Measurements from ENCODE around the gene GOLGA6B. TPM values are rescaled to one million over a fixed set of nuclear protein-coding genes. Genes with fewer than 3 reads are reported as not detected.

Gene GOLGA6B
- total RNA-seq, 1 experiment from 2014 or later = 0.11 TPM

GRCh38 chr15:72680931-72681330 is 26.4 kb downstream of the GOLGA6B start:
- intact Hi-C loops (cut with micrococcal nuclease) = no loop called here
- Histone ChIP-seq H3K9ac (ENCODE audit: low read length) (no peak overlapping the region), H3K9me2 (replicated peaks; ENCODE audit: low read length) (no peaks in the 10 kb centered on the region), H3K79me2 (ENCODE audit: low read length) (no peaks in the 10 kb centered on the region), H2AFZ (ENCODE audit: low read length) (no peak overlapping the region), H3K27me3 (ENCODE audit: low read length) (peaks cover 9% of the 10 kb centered on the region; the same call in 1 of the 2 replicates), H3F3A (ENCODE audit: low read length, unreplicated experiment) (no peaks in the 10 kb centered on the region), H3K9me3 (ENCODE audit: low read length) (no peaks in the 10 kb centered on the region), H3K4me3 (ENCODE audit: low read length) (no peak overlapping the region), H3K36me3 (ENCODE audit: low read depth, low read length) (no peaks in the 10 kb centered on the region), H3K4me1 (ENCODE audit: insufficient read depth, low read length) (peaks cover 7% of the 10 kb centered on the region), H4K20me1 (ENCODE audit: low read length) (no peaks in the 10 kb centered on the region), H3K4me2 (ENCODE audit: low read length) (no peak overlapping the region), H3K27ac (ENCODE audit: low read length) (no peak overlapping the region)
- CTCF ChIA-PET = no interaction called here
- POLR2A ChIA-PET (ENCODE audit: unreplicated experiment) = interaction anchor here (0.6 kb wide), 1 partner anchor 107 kb away, joined by 7 read pairs; no protein-coding TSS in a partner anchor
- TF ChIP-seq EZH2phosphoT487 (IDR thresholded peaks at IDR 0.05; ENCODE audit: borderline replicate concordance, low read length) = no peak
- TF ChIP-seq EZH2 (IDR thresholded peaks at IDR 0.05; ENCODE audit: low read length, unreplicated experiment) = no peak
- no peak for TF ChIP-seq CTCF (conservative IDR thresholded peaks at IDR 0.05; ENCODE audit: low read depth, low read length)
- ATAC-seq (no peak), DNase-seq (no peak)
- BruUV-seq (replicated peaks) = no TSS peak

GRCh38 chr15:72682772-72683171 is 28.3 kb downstream of the GOLGA6B start:
- POLR2A ChIA-PET (ENCODE audit: unreplicated experiment) = interaction anchor here (0.6 kb wide), 1 partner anchor 293 kb away, joined by 8 read pairs; no protein-coding TSS in a partner anchor
- no peak overlapping the region for H3K9ac ChIP-seq (ENCODE audit: low read length)
- BruUV-seq (replicated peaks) = no TSS peak
- H3K9me3 ChIP-seq (ENCODE audit: low read length) = no peaks in the 10 kb centered on the region
- no peaks in the 10 kb centered on the region for H3K9me2 ChIP-seq (replicated peaks; ENCODE audit: low read length)
- intact Hi-C loops (cut with micrococcal nuclease) = no loop called here
- H3K4me2 ChIP-seq (ENCODE audit: low read length) = no peak overlapping the region
- CTCF ChIA-PET = no interaction called here
- DNase-seq (no peak), ATAC-seq (no peak)
- no peaks in the 10 kb centered on the region for H3F3A ChIP-seq (ENCODE audit: low read length, unreplicated experiment)
- no peaks in the 10 kb centered on the region for H3K36me3 ChIP-seq (ENCODE audit: low read depth, low read length)
- H4K20me1 ChIP-seq (ENCODE audit: low read length) = no peaks in the 10 kb centered on the region
- TF ChIP-seq CTCF (conservative IDR thresholded peaks at IDR 0.05; ENCODE audit: low read depth, low read length) (no peak), EZH2phosphoT487 (IDR thresholded peaks at IDR 0.05; ENCODE audit: borderline replicate concordance, low read length) (no peak), EZH2 (IDR thresholded peaks at IDR 0.05; ENCODE audit: low read length, unreplicated experiment) (no peak)
- no peak overlapping the region for H3K27ac ChIP-seq (ENCODE audit: low read length)
- peaks cover 7% of the 10 kb centered on the region for H3K4me1 ChIP-seq (ENCODE audit: insufficient read depth, low read length)
- no peak overlapping the region for H2AFZ ChIP-seq (ENCODE audit: low read length)
- no peaks in the 10 kb centered on the region for H3K79me2 ChIP-seq (ENCODE audit: low read length)
- no peak overlapping the region for H3K4me3 ChIP-seq (ENCODE audit: low read length)
- H3K27me3 ChIP-seq (ENCODE audit: low read length) = peaks cover 9% of the 10 kb centered on the region; the same call in 1 of the 2 replicates

GRCh38 chr15:72685301-72685924 is 30.9 kb downstream of the GOLGA6B start:
- intact Hi-C loops (cut with micrococcal nuclease) = loop anchor here (5.0 kb wide), 1 partner anchor 88 kb away; no protein-coding TSS in a partner anchor
- peaks cover 7% of the 10 kb centered on the region for H3K4me1 ChIP-seq (ENCODE audit: insufficient read depth, low read length)
- no peaks in the 10 kb centered on the region for H3K27me3 ChIP-seq (ENCODE audit: low read length)
- peak overlapping the region; percentile 92 for H2AFZ ChIP-seq (ENCODE audit: low read length)
- no peaks in the 10 kb centered on the region for H3K36me3 ChIP-seq (ENCODE audit: low read depth, low read length)
- H3K79me2 ChIP-seq (ENCODE audit: low read length) = peaks cover 10% of the 10 kb centered on the region; the same call in 1 of the 2 replicates
- BruUV-seq (replicated peaks) = TSS peak; percentile 98
- H3F3A ChIP-seq (ENCODE audit: low read length, unreplicated experiment) = no peaks in the 10 kb centered on the region
- no peaks in the 10 kb centered on the region for H4K20me1 ChIP-seq (ENCODE audit: low read length)
- H3K4me3 ChIP-seq (ENCODE audit: low read length) = peak overlapping the region; percentile 93
- peak overlapping the region; percentile 82 for H3K9ac ChIP-seq (ENCODE audit: low read length)
- ATAC-seq (no peak), DNase-seq (no peak)
- no peaks in the 10 kb centered on the region for H3K9me2 ChIP-seq (replicated peaks; ENCODE audit: low read length)
- TF ChIP-seq EZH2 (IDR thresholded peaks at IDR 0.05; ENCODE audit: low read length, unreplicated experiment) (no peak), EZH2phosphoT487 (IDR thresholded peaks at IDR 0.05; ENCODE audit: borderline replicate concordance, low read length) (no peak), CTCF (conservative IDR thresholded peaks at IDR 0.05; ENCODE audit: low read depth, low read length) (no peak)
- ChIA-PET CTCF (no interaction called here), POLR2A (ENCODE audit: unreplicated experiment) (interaction anchor here (0.6 kb wide), 1 partner anchor 11 kb away, joined by 5 read pairs; no protein-coding TSS in a partner anchor)
- peak overlapping the region; percentile 98 for H3K4me2 ChIP-seq (ENCODE audit: low read length)
- H3K27ac ChIP-seq (ENCODE audit: low read length) = peak overlapping the region; percentile 64
- no peaks in the 10 kb centered on the region for H3K9me3 ChIP-seq (ENCODE audit: low read length)

All from PC-3 (cell line).